Heart right ventricle (tissue), 16 donors: ENCODE measurements around the gene DEDD2. TPM values are rescaled to one million over a fixed set of nuclear protein-coding genes. Genes with fewer than 3 reads are reported as not detected.

ENCODE experiments used
- ATAC-seq, 8 donors: fragments of 200-7000 bp; cut with Tn5 transposase; one replicate each; pipeline ENCODE4 v1.9.1; 2020; ENCODE audit warnings: mild to moderate bottlenecking in 8 of 8, moderate library complexity in 8 of 8, moderate number of reproducible peaks in 1 of 8
- DNase-seq, 2 donors: peaks; one replicate each; pipeline ENCODE4 v3.0.0-alpha.2; 2020
- H3K27ac ChIP-seq, 10 donors: fragments of 200-600 bp; sonication (generic) in 2 of 10; one replicate each; pipeline versions ENCODE4 v1.5.0 to v1.8.0; 2020 to 2022; ENCODE audit warnings: mild to moderate bottlenecking in 3 of 10
- H3K27me3 ChIP-seq, 7 donors: fragments of 200-600 bp; one replicate each; pipeline ENCODE4 v1.8.0; 2021 to 2022; ENCODE audit warnings: mild to moderate bottlenecking in 2 of 7
- H3K36me3 ChIP-seq, 9 donors: fragments of 200-600 bp; sonication (generic) in 1 of 9; one replicate each; pipeline versions ENCODE4 v1.5.0 to v1.8.0; 2020 to 2022; ENCODE audit warnings: mild to moderate bottlenecking in 2 of 9
- H3K4me1 ChIP-seq, 9 donors: fragments of 200-600 bp; sonication (generic) in 1 of 9; one replicate each; pipeline versions ENCODE4 v1.5.0 to v1.8.0; 2020 to 2022; ENCODE audit warnings: mild to moderate bottlenecking in 4 of 9
- H3K4me3 ChIP-seq, 10 donors: fragments of 200-600 bp; sonication (generic) in 2 of 10; one replicate each; pipeline versions ENCODE4 v1.5.0 to v1.8.0; 2020 to 2022; ENCODE audit warnings: mild to moderate bottlenecking in 7 of 10, moderate library complexity in 2 of 10
- H3K9me3 ChIP-seq, 11 donors: fragments of 200-600 bp in 10 of 11; sonication (generic) in 2 of 11; one replicate each; pipeline versions ENCODE4 v1.5.0 to v1.8.0; 2013 to 2022; ENCODE audit warnings: mild to moderate bottlenecking in 2 of 11, control low read depth in 1 of 11, moderate library complexity in 1 of 11
- CTCF ChIP-seq, 9 donors: fragments of 200-600 bp; sonication (generic) in 2 of 9; IDR thresholded peaks; one replicate each; pipeline versions ENCODE4 v1.5.0 to v1.8.0; 2021 to 2022; ENCODE audit warnings: antibody characterized with exemption in 9 of 9, mild to moderate bottlenecking in 5 of 9, moderate library complexity in 1 of 9
- WGBS, 2 donors: extraction: QIAGEN DNeasy Blood & Tissue Kit; methylation state at CpG; one replicate each; pipeline ENCODE4 v1.1.7; 2013; ENCODE audit warnings: inconsistent platforms in 1 of 2; 5-methylcytosine and 5-hydroxymethylcytosine counted together
- intact Hi-C, 10 donors: fragments of 100-400 bp; cut with DNase I; formaldehyde crosslinking; loops; one replicate each; pipeline versions ENCODE4 v1.11.1 to v1.14.2; 2022
- polyA plus RNA-seq, 2 donors: library from polyadenylated mRNA; stranded (reverse); fragments of 200-250 nt; gene quantifications; one replicate each; pipeline ENCODE4 v1.2.3, GENCODE V29; 2013
- total RNA-seq, 10 donors: library from RNA; stranded (reverse); fragmentation: NEBNext Ultra II Directional in 3 of 10; extraction: Animal tissue kit (Norgen Biotek cat#: 25700) in 3 of 10; gene quantifications; one replicate each; pipeline versions ENCODE4 v1.2.1 to v1.2.4, GENCODE V29; 2021 to 2023
- donor health status: Arrhythmogenic right ventricular cardiomyopathy.
- donor health status: ischemic (EF 13 %, LVEDD 7.1; RV severe dilation, severe dysfunction).
- donor health status: healthy with polysubstance abuse.
- donor health status: DM: no; HTN: yes; CAD: no.
- donor health status: DM: no; HTN: no; CAD: no.
- donor health status: ischemic (EF 25% LVEDD 6.9; RV normal size, moderate dysfunction).
- donor health status: ischemic (EF 25% LVEDD 5.7; RV mildly dilated, moderate dysfunction).
- donor health status: healthy.
- donor health status: DM: yes; HTN: yes; CAD: no.
- donor health status: Ischemic cardiomyopathy.
- donor health status: ischemic (EF 35%, LVEDD 5.7; RV mildly dilated, moderate dysfunction).
- donor health status: nonischemic (EF 11% LVEDD 7.7; RV severe dilation, severe dysfunction).
- donor health status: DM: yes; HTN: yes; CAD: no.
- donor health status: PGD.
- donor health status: ischemic (EF 29% LVEDD 5.4; RV normal size, mild dysfunction).
- donor health status: nonischemic (EF 23%, LVEDD 6.1; RV moderate dilation, normal function).

The DEDD2 gene
- total and polyA plus RNA-seq, 12 donors, result 9.8 to 20.5 (median 12.6) TPM

- intact Hi-C loops, result loop anchor here in 1 of 10 donors (10.0 kb wide), 1 partner anchor 195 kb away; no protein-coding TSS in a partner anchor
- H3K4me1 ChIP-seq, result peaks cover 2 to 40% (median 27%) of the 10 kb centered on the region in 9 donors
- DNase-seq, result no peak
- no peak overlapping the region for H3K4me3 ChIP-seq
- H3K27me3 ChIP-seq, result no peaks in the 10 kb centered on the region
- H3K9me3 ChIP-seq, result no peaks in the 10 kb centered on the region
- 88 to 94% methylated on average over 10 of the region's 10 CpGs for whole genome bisulfite sequencing, 2 donors
- ATAC-seq, result no peak
- H3K27ac ChIP-seq, result no peak overlapping the region
- no peak for TF ChIP-seq CTCF (IDR thresholded peaks at IDR 0.05)
- H3K36me3 ChIP-seq, result peaks cover 0 to 59% (median 20%) of the 10 kb centered on the region in 9 donors
Measured at GRCh38 chr19:42239544-42240220, 22.2 kb upstream of the DEDD2 start.

GRCh38 chr19:42235181-42235580, 17.7 kb upstream of the DEDD2 start:
- no peak for DNase-seq
- H3K36me3 ChIP-seq, result peaks cover 0 to 97% (median 62%) of the 10 kb centered on the region in 9 donors
- intact Hi-C loops, result no loop called here

GRCh38 chr19:42234364-42234763, 16.9 kb upstream of the DEDD2 start:
- TF ChIP-seq CTCF (IDR thresholded peaks at IDR 0.05), result no peak
- ATAC-seq (no peak), DNase-seq (no peak)
- intact Hi-C loops, result no loop called here
- Histone ChIP-seq H3K27me3 (no peaks in the 10 kb centered on the region), H3K27ac (no peak overlapping the region), H3K9me3 (no peaks in the 10 kb centered on the region), H3K36me3 (peaks cover 0 to 97% (median 62%) of the 10 kb centered on the region in 9 donors), H3K4me1 (peaks cover 0 to 9% (median 4%) of the 10 kb centered on the region in 9 donors), H3K4me3 (no peak overlapping the region)
- WGBS, 2 donors, result 96% methylated on average over 11 of the region's 11 CpGs

More at GRCh38 chr19:42235181-42235580, 17.7 kb upstream of the DEDD2 start:
- H3K9me3 ChIP-seq, result no peaks in the 10 kb centered on the region
- H3K27me3 ChIP-seq, result no peaks in the 10 kb centered on the region
- WGBS, 2 donors, result 83 to 94% methylated on average over 5 of the region's 5 CpGs
- ATAC-seq, result no peak
- no peak overlapping the region for H3K27ac ChIP-seq
- peaks cover 0 to 17% (median 1%) of the 10 kb centered on the region in 9 donors for H3K4me1 ChIP-seq
- no peak for TF ChIP-seq CTCF (IDR thresholded peaks at IDR 0.05)
- H3K4me3 ChIP-seq, result no peak overlapping the region

- TF ChIP-seq CTCF (IDR thresholded peaks at IDR 0.05), result no peak
- 90 to 94% methylated on average over 6 of the region's 6 CpGs for WGBS, 2 donors
Measured at GRCh38 chr19:42233678-42234292, 16.3 kb upstream of the DEDD2 start.

More at GRCh38 chr19:42233678-42234292, 16.3 kb upstream of the DEDD2 start:
- Histone ChIP-seq H3K4me3 (no peak overlapping the region), H3K27me3 (no peaks in the 10 kb centered on the region), H3K27ac (no peak overlapping the region), H3K4me1 (peaks cover 0 to 7% (median 3%) of the 10 kb centered on the region in 9 donors), H3K36me3 (peaks cover 0 to 97% (median 62%) of the 10 kb centered on the region in 9 donors), H3K9me3 (no peaks in the 10 kb centered on the region)
- DNase-seq (no peak), ATAC-seq (no peak)
- intact Hi-C loops, result no loop called here
